ENCODE data around the gene IGFBP2.
"Not testable (repeated sequence)": the region's sequence is repeated elsewhere in the genome, so short reads cannot be mapped to it uniquely, and the experiment has no call there.

The IGFBP2 gene, protein sequence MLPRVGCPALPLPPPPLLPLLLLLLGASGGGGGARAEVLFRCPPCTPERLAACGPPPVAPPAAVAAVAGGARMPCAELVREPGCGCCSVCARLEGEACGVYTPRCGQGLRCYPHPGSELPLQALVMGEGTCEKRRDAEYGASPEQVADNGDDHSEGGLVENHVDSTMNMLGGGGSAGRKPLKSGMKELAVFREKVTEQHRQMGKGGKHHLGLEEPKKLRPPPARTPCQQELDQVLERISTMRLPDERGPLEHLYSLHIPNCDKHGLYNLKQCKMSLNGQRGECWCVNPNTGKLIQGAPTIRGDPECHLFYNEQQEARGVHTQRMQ

DNA sequence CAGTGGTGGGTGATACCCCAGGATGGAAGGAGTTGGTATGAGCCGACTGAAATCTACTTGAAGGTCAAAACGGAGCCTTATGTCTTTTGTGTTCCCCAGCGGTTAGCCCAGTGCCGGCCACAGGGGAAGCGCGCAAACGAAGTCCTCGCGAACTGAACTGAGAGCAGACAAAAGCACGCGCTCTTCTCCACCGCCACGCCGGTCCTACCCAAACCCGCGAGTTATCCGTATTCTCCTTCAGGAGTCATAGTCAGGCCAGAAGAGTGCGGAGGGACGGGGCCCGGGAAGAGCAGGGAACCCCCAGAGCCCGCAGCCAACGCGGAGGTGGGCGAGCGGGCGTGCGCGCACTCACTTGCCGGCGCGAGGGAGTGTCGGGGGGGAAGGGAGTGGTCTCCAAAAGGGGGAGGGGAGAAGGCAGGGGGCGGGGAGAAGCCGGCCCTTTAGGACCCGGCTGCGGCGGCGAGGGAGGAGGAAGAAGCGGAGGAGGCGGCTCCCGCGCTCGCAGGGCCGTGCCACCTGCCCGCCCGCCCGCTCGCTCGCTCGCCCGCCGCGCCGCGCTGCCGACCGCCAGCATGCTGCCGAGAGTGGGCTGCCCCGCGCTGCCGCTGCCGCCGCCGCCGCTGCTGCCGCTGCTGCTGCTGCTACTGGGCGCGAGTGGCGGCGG is at the start of gene IGFBP2:
Gene IGFBP2 (plus strand): TSS at position 469 of the 664 bp plus-strand sequence. CDS start 104 bp downstream, at position 573.
- DNase-seq: peak; percentile 67

DNA sequence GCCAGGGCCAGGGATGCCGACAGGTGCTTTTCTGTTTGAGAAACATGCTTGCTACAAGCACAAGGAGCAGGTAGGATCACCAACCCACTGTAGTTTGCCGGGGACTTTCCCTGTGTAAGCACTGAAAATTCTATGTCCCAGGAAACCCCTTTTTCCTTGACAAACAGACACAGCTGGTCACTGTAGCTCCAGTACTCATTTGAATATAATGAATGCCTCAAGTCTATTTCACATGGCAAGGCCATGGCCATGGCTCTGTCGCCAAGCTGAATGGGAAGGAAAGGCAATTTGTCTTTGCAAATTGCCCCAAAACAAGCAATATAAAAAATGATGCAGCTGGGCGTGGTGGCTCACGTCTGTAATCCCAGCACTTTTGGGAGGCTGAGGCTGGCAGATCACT is 49.6 kb upstream of the IGFBP2 start:
- no peak for DNase-seq

DNA sequence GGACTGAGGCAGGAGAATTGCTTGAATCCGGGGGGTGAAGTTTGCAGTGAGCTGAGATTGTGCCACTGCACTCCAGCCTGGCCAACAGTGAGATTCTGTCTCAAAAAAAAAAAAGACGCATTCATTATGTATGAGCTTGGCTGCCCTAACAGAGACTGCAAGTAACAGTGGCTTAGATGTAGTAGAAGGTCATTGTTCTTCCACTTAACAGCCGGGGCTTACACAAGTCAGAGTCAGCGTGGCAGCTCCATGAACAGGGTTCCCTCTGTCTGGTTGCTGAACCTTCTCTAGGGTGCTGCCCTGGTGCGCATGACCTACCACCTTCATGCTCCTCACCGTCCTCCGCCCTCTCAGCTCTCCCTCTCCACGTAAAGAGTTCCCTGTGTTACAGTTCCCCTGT is 49.1 kb upstream of the IGFBP2 start:
- no peak for DNase-seq

DNA sequence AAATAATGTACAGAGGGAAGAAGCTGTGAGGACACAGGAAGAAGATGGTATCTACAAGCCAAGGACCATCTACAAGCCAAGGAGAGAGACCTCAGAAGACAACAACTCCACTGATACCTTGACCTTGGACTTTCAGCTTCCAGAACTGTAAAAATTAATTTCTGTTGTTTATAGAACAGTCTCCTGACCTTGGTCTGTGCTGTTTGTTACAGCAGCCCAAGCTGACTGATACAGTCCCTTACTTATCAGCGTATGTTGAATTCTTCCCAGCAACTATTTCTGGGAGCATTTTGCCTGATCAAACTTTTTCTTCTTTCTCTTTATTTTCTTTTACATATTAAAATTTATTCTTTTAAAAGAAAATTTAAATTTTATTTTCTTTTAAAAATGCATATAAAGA is 47.8 kb upstream of the IGFBP2 start:
- DNase-seq: no peak

DNA sequence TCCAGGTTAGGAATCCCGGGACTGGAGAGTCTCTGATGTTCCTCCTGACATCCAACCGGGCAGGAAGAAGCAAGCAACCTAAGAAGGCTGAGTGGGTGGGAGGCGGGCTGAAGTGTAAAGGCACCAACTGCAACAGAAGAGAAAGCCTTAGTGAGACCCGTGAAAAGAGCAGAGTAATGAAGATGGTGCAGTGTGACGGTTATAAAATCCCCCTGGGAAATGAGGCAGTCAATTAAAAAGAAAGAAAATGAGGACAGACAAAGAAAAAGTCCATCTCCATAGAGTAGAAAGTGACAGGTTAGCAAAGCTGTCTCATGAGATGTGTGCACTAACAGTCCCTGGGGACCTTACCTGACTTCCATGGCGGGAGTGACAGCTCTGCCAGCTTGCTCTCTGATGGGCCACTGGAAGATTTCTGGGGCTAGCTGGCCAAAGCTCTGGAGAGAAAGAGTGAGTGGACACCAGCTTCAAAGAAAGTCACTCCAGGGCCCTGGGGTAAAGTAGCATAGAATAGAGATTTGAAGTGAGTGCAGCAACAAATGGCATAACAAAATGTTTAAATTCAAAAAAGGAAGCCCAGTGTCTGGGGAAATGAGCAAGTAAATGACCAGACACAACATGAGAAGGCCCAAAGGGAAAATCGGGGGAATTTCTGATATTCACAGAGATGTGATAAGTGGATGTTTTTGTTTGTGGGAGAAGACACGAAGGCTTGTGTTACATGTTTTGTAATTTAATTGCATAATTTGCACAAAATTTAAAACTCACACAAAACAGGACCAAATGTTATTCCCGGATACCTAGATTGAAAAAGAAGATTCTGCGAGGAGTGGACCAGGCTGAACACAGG is 44.1 kb upstream of the IGFBP2 start:
- no peak for DNase-seq

DNA sequence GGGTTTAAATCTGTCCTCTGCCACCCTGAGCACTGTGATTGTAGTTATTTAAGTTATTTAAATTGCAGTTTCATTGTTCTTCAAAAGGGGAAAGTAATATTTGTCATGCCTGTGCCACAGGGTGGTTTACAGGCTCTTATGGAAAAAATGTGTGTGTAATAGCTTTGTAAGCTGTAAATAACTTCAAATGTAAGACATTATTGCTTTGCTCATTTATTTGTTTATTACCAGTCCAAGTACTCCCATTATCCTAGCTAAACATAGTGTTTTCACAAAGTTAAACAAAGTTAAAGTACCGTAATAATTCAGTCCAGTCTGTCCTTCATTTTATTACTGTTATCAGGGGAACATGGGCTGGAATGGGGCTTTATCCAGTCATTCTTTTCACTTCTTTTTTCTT is 43.4 kb upstream of the IGFBP2 start:
- no peak for DNase-seq

DNA sequence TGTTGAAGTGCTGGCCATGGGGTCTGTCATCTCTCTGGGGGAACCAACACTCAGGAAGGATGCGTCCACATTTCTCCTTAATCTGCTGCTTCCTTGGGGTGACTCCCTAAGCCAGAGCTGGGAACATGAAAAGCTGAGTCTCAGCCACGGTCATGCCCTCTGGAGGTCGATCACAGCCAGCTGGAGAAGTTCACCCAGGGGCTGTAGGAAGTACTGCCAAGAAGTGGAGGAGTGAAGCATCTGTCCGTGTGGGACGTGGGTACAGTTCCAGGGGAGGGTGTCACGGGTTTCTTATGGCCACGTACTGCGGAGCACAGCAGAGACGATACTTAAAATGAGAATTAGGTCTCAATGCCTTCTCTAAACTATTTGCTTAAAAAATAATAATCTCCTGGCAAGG is 42.4 kb upstream of the IGFBP2 start:
- DNase-seq: no peak

DNA sequence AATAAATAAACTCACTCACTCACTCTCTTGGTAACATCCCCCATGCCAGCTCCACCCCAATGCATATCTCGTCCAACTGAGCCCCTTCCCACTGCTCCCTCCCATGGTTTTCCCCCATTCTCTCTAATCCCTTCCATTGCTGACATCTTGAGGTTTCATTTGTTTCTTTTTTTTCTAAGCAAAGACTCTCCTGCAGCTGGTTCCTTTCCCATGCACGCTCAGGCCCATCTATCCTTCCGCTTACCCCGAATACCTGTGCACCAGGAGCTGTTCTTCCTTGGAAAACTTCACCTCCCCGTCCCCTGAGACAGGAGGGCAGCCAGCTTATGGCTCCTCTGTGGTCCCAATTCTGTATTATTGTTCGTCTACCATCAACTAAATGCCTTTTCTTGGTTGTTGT is 41.7 kb upstream of the IGFBP2 start:
- DNase-seq: no peak

DNA sequence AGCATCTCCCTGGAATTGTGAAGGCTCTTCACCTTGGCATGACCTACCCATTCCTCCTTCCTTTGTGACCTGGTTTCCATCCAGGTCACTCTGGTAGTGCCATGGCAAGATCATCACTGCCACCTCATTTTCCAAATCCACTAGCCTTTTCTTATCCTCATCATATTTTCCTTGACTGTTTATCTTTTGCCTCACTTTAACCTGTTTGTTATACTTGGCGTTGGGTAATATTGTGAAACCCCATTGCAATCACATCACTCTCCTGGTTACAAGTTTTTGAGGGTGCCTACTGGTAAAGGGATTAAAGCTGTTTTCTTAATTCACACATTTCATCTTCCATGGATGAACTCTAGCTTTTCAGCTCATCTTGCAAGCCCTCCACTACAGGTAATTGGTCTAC is 39.1 kb upstream of the IGFBP2 start:
- DNase-seq: no peak

DNA sequence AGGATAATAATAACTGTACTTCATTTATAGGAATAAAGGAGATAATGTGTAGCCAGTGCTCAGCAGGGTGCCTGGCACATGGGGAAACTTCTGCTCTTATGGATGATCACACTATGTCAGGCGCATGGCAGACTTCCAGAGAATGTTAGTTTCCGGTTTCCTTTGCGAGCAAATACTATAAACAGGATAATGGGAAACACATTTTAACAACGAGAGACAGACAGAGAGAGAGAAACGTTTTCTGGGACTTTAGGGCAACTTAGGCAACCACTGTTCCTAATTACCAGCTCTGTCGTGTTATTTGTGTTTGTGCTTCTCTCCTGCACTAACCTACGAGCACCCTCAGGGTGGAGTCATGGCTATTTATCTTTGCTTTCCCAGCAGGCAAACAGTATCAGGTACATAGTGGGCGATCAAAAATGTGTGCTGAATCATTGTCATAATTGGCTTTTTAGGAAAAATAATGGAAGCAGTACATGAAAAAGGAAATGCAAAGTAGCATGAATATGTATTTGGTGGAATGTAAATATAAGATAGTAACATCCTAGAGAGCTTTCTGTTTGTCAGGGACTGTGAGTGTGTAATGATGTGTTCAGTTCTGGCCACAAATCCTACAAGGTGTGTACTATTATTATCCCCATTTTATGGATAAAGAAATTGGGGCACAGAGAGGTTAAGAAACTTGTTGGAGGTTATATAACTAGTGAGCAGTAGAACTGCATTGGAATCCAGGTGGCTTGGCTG is 36.8 kb upstream of the IGFBP2 start:
- peak; percentile 30 for DNase-seq

DNA sequence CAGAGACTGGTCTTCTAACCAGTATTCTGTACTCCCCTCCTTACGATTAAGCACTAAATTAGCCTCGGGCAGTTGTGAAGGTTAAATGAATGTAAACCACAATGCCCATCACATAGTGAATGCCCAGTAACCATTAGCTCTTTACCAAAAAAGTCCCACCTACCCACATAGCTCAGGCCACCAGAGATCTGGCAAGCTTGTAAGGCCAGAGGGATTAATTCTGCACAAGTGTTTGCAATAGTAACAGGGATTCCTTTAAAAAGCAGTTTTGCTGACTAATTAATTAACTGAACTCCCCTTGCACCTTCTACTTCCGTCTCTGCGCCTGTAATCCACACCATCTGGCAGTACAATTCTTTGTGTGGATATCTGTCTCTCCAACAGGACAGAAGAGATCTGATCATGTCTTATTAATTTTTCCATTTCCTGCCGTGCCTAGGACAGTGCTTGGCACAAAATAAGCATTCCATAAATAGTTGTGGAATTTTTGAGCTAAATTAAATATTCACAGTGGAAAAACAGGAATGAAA is 36.2 kb upstream of the IGFBP2 start:
- DNase-seq: peak; percentile 5

DNA sequence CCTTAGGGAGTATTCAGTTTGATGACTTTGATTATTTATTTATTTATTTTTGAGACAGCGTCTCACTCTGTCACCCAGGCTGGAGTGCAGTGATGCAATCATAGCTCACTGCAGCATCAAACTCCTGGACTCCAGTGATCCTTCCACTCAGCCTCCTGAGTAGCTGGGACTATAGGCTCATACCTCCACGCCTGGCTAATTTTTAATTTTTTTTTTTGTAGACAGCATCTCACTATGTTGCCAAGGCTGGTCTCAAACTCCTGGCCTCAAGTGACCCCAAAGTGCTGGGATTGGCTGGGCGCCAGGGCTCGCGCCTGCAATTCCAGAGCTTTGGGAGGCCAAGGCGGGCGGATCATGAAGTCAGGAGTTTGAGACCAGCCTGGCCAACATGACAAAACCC is 35.4 kb upstream of the IGFBP2 start:
- DNase-seq: not testable (repeated sequence)

DNA sequence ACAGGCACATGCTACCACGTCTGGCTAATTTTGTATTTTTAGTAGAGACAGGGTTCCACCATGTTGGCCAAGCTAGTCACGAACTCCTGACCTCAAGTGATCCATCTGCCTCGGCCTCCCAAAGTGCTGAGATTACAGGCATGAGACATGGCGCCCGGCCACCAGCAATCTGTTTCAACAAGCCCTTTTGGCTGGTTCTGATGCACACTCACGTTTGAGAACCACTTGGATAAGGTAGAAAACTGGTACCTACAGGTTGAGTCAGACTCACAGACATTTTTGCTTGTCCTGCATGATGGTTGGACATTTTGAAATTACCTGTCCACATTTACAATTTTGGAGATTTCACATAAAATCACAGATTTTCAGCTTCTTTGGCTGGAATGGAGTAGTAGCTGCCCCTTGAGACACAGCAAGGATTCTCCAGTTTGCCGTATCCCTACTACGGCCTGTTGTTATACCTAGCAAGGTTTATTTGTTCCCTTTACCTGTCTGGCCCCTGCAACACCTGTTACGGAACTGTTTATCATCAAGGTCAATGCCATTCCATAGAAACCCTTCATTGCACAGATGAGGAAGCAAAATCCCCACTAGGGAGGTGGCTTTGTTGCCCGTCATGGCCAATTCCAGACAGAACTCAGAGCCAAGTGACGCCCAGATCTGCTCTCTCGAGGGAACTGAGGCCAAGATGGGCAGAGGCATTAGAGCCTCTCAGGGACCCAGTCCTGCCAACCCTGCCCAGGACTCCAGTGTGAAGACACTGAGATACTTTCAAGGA is 31.4 kb upstream of the IGFBP2 start:
- DNase-seq: no peak

DNA sequence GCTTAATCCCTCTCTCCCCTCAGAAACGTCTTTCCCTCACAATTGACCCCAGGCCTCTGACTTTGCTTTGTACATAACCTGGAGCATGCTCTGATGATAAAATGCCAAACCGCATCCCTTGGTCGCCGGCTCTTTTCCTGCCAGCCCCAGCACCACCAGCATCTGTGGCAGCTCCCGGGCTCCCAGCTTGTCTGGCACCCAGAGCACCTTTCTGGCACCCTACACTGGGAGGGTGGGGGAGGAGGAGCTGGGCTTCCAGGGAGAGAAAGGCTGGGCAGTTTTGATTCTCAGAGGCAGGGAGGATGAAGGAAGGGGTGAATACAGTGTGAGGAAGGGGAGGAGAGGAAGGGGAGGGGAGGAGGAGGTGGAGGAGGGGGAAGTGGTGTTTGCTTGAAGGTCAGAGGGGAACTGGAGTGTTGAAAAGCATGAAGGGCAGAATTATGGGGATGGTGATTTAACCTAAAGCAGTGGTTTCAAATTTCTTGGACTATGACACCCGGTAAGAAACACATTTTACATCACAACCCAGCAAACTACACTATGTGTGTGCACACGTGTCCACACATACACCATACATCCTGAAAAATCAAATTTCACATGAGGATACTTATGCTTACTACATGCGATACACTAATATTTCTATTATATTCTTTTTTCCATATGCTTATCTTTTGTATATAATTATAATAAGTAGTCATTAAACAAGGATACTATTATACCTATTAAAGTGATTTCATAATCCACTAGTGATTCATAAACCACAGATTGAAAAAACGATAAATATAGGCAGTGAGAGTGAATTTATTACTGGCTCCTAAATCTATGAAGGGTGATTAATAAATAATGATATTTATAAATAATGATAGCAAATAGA is 30.0 kb upstream of the IGFBP2 start:
- no peak for DNase-seq

DNA sequence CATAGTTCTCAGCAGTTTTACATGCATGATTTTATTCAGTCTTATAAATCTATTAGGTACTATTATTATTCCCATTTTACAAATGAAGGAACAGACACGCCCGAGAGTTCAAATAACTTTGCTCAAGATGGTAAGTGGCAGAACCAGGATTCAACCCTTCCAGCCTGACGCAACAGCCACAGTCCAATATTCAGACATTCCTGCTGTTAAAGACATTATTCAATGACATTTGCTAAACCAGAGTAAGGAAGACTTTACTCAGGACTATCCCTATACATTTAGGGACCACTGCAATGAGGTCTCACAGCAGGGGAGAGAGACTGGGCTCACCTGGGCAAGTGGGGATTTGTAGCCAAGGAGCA is 29.4 kb upstream of the IGFBP2 start:
- DNase-seq: no peak

DNA sequence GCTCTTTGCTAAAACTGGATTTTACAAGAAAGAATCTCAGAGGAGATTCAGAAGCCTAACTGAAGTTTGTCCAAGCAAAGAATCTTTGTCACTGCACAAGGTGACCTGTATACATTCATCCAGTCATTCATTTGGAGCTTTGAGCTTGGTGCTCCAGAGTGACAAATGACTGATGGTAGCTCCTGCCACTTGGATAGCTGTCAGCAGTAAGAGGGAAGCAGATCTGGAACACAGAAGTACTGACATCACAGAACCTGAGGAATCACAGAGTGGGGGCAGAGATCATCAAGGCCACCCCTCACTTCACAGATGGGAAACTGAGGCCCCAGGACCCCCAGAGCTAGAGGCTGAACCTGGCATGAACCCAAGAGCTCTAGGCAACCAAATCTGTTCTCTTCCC is 28.8 kb upstream of the IGFBP2 start:
- no peak for DNase-seq

DNA sequence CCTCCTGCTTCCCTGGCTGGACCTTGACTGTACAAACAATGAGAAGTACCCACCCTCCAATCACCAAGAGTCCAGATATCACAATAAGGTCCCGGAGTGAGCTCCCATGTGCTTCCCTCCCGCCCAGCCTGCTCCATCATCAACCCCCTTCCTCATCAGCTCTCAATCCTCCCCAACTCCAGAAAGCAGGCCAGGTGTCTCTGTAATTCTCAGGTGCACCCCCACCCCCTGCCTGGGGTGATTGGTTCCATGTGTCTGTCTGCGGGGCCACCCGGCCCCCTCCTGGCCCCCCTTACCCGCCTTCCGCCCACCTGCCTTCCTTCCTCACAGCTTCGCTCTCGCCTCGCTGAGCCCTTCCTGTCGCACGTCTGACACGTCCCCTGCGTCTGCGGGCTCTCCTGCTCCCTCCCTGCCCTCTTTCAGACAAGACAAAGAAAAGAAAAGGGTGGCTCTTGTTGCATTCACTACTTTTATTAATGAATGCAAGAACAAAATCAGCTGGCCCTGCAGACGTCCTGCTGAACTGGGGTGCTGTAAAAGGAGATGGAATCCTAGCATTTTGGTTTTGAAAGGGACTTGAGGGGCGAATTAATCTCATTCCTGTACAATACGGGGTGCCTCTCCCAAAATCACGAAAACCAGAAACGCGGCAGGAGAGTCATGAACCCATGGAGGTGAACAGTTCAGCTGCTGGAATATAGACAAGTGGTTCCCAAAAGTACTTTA is 26.5 kb upstream of the IGFBP2 start:
- DNase-seq: no peak

DNA sequence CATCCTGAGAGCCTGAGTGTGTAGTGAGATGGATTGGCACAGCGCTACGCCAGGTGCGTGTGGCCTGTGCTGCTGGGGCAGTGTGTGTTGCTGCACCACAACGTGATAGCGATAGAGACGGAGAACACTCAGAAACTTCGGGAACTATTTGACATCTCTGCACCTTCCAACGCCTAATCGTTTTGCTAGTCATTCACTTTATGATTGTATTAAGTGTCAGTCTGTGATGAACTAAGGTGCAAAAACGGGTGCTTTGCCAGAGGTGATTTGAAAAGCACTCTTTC is 26.0 kb upstream of the IGFBP2 start:
- no peak for DNase-seq

DNA sequence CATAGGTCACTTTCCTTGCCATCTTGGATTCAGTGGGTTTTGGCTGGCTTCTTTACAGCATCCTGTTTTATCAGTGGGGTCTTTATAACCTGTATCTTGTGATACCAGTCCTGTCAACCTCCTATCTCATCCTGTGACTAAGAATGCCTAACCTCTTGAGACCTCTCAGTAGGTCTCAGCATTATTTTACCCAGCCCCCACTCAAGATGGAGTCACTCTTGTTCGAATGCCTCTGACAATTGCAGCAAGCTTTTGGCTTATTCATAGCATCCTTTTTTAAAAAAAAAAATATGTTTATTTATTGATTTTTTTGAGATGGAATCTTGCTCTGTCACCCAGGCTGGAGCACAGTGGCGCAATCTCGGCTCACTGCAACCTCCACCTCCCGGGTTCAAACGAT is 24.7 kb upstream of the IGFBP2 start:
- DNase-seq: no peak

DNA sequence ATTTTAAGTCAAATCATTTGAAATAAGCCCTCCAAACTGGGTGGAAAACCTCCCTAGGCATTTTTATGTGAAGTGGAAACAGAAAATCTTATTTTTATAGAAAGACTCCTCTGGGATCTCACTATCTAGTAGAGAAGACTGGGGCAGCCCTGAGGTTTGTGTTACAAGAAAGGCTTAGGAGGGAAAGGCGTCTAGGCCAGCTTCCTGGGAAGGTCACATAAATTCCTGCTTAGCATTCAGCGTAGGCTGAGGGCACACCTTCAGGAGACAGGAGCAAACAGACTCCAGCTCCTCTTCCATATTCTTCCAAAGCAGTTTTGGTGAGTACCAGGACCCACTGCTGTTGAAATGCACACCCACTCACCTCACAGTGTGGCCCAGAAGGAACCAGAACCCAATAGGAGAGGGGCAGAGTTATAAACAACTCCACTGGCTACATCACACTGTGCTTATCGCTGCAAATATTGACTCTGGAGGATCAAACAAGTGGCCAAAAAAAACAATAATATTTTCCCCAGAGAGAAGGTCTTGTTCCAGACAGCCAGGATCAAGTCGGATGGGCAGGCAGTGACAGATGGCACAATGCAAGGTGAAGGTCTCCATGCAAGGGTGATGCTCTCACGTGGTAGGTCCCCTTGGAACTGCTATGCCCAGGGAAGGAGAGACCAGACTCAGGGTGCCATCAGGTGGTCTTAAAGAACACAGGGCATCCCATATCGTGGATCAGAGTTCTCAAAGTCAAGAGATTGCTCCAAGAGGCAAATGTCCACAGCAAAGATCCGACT is 17.7 kb upstream of the IGFBP2 start:
- DNase-seq: no peak
